Left lung (tissue), 10 donors: ENCODE results near the gene SMARCAL1. TPM values are rescaled to one million over a fixed set of nuclear protein-coding genes. Genes with fewer than 3 reads are reported as not detected.

ENCODE experiments used
- ATAC-seq: fragments of 200-7000 bp; cut with Tn5 transposase; one replicate; pipeline ENCODE4 v1.9.1; 2020; ENCODE audit warnings: moderate library complexity
- DNase-seq, 4 donors: peaks; one replicate each; pipeline ENCODE4 v3.0.0-alpha.2; 2013 to 2020
- H3K27ac ChIP-seq, 2 donors: fragments of 200-600 bp; sonication (generic) in 1 of 2; one replicate each; pipeline versions ENCODE4 v1.5.0 to v1.8.0; 2020 to 2021
- H3K27me3 ChIP-seq, 2 donors: fragments of 200-600 bp; sonication (generic) in 1 of 2; one replicate each; pipeline versions ENCODE4 v1.5.0 to v1.8.0; 2020 to 2021
- H3K36me3 ChIP-seq, 2 donors: fragments of 200-600 bp; sonication (generic) in 1 of 2; one replicate each; pipeline versions ENCODE4 v1.5.0 to v1.8.0; 2020 to 2021
- H3K4me1 ChIP-seq, 2 donors: fragments of 200-600 bp; one replicate each; pipeline ENCODE4 v1.8.0; 2021
- H3K4me3 ChIP-seq, 2 donors: fragments of 200-600 bp; sonication (generic) in 1 of 2; one replicate each; pipeline versions ENCODE4 v1.5.0 to v1.8.0; 2020 to 2021; ENCODE audit warnings: mild to moderate bottlenecking in 1 of 2
- H3K9me3 ChIP-seq, 2 donors: fragments of 200-600 bp; sonication (generic) in 1 of 2; one replicate each; pipeline versions ENCODE4 v1.5.0 to v1.8.0; 2020 to 2021
- intact Hi-C, 2 donors: fragments of 100-400 bp; cut with DNase I; formaldehyde crosslinking; loops; one replicate each; pipeline versions ENCODE4 v1.11.2 to v1.14.2; 2022
- polyA plus RNA-seq, 6 donors: library from polyadenylated mRNA; unstranded; fragments of 120-200 nt; gene quantifications; one replicate each; pipeline ENCODE4 v1.2.1, GENCODE V29; 2013; ENCODE audit not compliant: insufficient read length in 6 of 6
- total RNA-seq, 2 donors: library from RNA; stranded (reverse); fragmentation: NEBNext Ultra II Directional; extraction: Animal tissue kit (Norgen Biotek cat#: 25700); gene quantifications; one replicate each; pipeline ENCODE4 v1.2.1, GENCODE V29; 2021
- TF ChIP-seq, protein P1 (sequence below), 2 donors: fragments of 200-600 bp; sonication (generic) in 1 of 2; IDR thresholded peaks; one replicate each; pipeline versions ENCODE4 v1.5.0 to v1.8.0; 2021; ENCODE audit warnings: antibody characterized with exemption in 2 of 2
- donor health status: DM: no; HTN: yes; CAD: no.
- donor health status: DM: no; HTN: no; CAD: no.

The SMARCAL1 gene
- total and polyA plus RNA-seq, 8 donors = 18.1 to 34.5 (median 29.8) TPM

DNA sequence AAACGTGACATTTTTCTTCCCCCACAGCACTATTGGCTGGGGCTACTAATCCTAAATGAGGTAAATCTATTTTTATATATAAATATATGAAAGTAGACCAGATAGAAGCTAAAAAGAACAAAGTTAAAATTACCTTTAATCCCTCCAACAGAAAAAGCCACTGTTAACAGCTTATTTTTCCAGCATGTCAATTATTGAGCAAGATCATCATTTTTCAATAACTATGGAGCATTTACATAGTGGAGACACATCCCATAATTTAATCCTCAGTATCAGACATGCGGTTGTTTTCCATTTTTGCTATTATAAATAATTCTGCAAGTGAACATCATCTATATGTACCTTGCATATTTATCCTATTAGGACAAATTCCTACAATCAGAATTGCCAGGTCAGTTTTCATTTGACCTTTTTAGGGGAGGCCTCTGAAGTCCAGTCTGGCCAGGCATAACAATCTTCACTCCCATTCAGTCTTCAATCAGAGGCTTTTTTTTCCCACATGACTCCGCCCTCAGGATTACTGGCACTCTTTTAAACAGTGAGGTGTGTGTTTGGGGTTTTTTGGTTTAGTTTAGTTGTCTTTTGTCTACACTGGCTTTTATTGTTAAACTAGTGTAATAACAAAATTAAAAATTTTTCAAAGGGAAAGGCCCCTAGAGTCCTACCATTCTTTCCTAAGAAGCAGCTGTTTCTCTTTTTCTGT is 29.2 kb downstream of the SMARCAL1 start:
- Histone ChIP-seq H3K36me3 (peaks cover 0 to 66% of the 10 kb centered on the region in 2 donors), H3K27me3 (no peaks in the 10 kb centered on the region), H3K9me3 (no peaks in the 10 kb centered on the region), H3K27ac (no peak overlapping the region), H3K4me3 (no peak overlapping the region), H3K4me1 (no peaks in the 10 kb centered on the region)
- no peak for ATAC-seq
- TF ChIP-seq, protein P1, sequence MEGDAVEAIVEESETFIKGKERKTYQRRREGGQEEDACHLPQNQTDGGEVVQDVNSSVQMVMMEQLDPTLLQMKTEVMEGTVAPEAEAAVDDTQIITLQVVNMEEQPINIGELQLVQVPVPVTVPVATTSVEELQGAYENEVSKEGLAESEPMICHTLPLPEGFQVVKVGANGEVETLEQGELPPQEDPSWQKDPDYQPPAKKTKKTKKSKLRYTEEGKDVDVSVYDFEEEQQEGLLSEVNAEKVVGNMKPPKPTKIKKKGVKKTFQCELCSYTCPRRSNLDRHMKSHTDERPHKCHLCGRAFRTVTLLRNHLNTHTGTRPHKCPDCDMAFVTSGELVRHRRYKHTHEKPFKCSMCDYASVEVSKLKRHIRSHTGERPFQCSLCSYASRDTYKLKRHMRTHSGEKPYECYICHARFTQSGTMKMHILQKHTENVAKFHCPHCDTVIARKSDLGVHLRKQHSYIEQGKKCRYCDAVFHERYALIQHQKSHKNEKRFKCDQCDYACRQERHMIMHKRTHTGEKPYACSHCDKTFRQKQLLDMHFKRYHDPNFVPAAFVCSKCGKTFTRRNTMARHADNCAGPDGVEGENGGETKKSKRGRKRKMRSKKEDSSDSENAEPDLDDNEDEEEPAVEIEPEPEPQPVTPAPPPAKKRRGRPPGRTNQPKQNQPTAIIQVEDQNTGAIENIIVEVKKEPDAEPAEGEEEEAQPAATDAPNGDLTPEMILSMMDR (IDR thresholded peaks at IDR 0.05) = no peak
- intact Hi-C loops = no loop called here
- no peak for DNase-seq

DNA sequence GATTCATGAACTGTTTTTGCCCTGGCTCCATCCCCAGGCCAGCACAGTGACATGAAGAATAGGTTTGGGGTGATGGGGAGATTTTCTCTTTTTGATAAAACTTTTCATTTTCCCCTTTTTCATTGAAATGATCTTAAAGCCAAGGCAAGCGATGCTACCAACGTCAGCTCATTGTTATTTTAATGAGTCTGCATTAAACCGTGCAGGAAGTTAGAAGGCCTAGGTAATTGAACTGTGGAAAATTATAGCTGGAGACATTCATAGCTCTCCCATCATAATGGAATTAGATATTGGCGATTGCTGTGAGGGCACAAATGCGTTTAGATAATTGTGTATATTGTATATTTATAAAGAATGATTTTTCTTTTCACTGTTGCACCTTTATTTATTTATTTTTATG is 33.2 kb downstream of the SMARCAL1 start:
- no peak for ATAC-seq
- no peak overlapping the region for H3K4me3 ChIP-seq
- intact Hi-C loops = no loop called here
- H3K9me3 ChIP-seq = peaks cover 0 to 3% of the 10 kb centered on the region in 2 donors
- no peaks in the 10 kb centered on the region for H3K27me3 ChIP-seq
- DNase-seq = no peak
- H3K36me3 ChIP-seq = peaks cover 0 to 66% of the 10 kb centered on the region in 2 donors
- TF ChIP-seq, protein P1 (IDR thresholded peaks at IDR 0.05) = no peak
- no peak overlapping the region for H3K27ac ChIP-seq
- H3K4me1 ChIP-seq = no peaks in the 10 kb centered on the region

DNA sequence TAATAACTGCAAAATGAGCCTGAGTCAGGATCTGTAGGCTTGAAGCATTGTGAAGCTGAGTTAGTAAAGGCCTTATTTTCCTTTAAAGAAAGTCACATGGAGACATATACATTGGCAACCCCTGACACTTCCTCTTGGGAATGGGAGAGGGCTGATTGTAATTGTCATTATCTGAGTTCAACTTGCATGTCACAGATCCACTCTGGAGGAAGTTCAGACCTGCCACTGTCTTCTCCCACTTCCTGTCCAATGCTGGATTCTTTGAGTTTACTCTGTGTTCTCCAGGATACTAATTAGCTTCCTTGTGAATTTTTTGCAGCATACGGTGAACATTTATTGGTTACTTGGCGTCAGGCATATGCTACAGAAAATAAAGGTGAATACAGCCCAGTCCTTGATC is 34.1 kb downstream of the SMARCAL1 start:
- H3K27ac ChIP-seq = no peak overlapping the region
- peaks cover 0 to 70% of the 10 kb centered on the region in 2 donors for H3K36me3 ChIP-seq
- H3K4me3 ChIP-seq = no peak overlapping the region
- intact Hi-C loops = no loop called here
- no peaks in the 10 kb centered on the region for H3K27me3 ChIP-seq
- TF ChIP-seq, protein P1 (IDR thresholded peaks at IDR 0.05) = no peak
- no peak for ATAC-seq
- H3K9me3 ChIP-seq = peaks cover 0 to 3% of the 10 kb centered on the region in 2 donors
- no peaks in the 10 kb centered on the region for H3K4me1 ChIP-seq
- DNase-seq = no peak

DNA sequence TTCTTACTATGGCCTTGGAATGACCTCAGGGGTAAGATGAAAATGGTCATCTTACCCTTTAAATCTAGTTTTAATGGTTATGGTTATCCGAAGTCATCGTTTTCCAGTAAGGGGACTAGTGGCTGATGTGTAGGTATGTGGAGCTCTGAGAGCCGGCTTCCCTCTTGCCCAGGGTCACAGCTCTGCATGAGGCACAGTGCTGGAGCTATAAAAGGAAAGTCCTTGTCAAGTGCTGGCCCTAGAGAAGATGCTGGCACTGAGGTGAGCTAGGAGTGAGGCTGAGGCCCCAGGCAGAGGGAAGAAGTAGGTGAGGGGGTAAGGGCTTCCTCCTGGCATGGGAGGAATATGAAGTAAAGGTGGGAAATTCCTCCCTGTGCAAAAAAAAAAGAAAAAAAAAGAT is 35.0 kb downstream of the SMARCAL1 start:
- no peak overlapping the region for H3K4me3 ChIP-seq
- peaks cover 0 to 3% of the 10 kb centered on the region in 2 donors for H3K9me3 ChIP-seq
- H3K4me1 ChIP-seq = no peaks in the 10 kb centered on the region
- no peak for ATAC-seq
- TF ChIP-seq, protein P1 (IDR thresholded peaks at IDR 0.05) = no peak
- no peak overlapping the region for H3K27ac ChIP-seq
- H3K27me3 ChIP-seq = no peaks in the 10 kb centered on the region
- no peak for DNase-seq
- peaks cover 0 to 79% of the 10 kb centered on the region in 2 donors for H3K36me3 ChIP-seq
- intact Hi-C loops = no loop called here

DNA sequence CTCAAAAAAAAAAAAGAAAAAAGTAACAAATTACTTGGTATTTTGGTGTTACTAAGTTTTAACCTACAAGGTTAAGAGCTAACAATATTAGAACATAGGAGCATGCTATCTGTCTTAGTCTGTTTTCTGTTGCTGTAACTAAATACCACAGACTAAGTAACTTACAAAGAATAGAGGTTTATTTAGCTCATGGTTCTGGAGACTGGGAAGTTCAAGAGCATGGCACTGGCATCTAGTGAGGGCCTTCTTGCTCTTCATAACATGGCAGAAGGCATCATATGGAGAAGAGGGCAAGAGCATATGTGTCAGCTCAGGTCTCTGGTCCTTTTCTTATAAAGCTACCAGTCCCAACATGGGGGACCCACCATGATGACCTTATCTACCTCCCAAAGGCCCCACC is 36.5 kb downstream of the SMARCAL1 start:
- peaks cover 0 to 3% of the 10 kb centered on the region in 2 donors for H3K9me3 ChIP-seq
- H3K27me3 ChIP-seq = no peaks in the 10 kb centered on the region
- no peak overlapping the region for H3K4me3 ChIP-seq
- intact Hi-C loops = no loop called here
- DNase-seq (no peak), ATAC-seq (no peak)
- no peaks in the 10 kb centered on the region for H3K4me1 ChIP-seq
- peaks cover 0 to 95% of the 10 kb centered on the region in 2 donors for H3K36me3 ChIP-seq
- H3K27ac ChIP-seq = no peak overlapping the region
- TF ChIP-seq, protein P1 (IDR thresholded peaks at IDR 0.05) = no peak
